GM21576 (cell line): ENCODE measurements around the gene ZDHHC11.

ENCODE experiments used
- ATAC-seq: cut with Tn5 transposase; IDR thresholded peaks from one replicate; pipeline ENCODE4 v1.9.1; 2021; ENCODE audit warnings: mild to moderate bottlenecking, moderate library complexity; ENCODE audit not compliant: unreplicated experiment

Gene ZDHHC11

GRCh38 chr5:850511-851006, at the start of gene ZDHHC11:
TSS of gene ZDHHC11 (minus strand) at chr5:850986. CDS start at chr5:850602, 384 bp downstream.
- ATAC-seq, result no peak

- no peak for ATAC-seq
Measured at GRCh38 chr5:893711-894110, 42.9 kb upstream of the ZDHHC11 start.

- no peak for ATAC-seq
Measured at GRCh38 chr5:893137-893506, 42.3 kb upstream of the ZDHHC11 start.

GRCh38 chr5:892394-893136, 41.8 kb upstream of the ZDHHC11 start, which contains the start of the genes BRD9 and TRIP13:
TSS of gene BRD9 (minus strand) at chr5:892801. CDS start at chr5:892657, 144 bp downstream.
TSS of gene TRIP13 (plus strand) at chr5:892884. CDS start at chr5:892999, 115 bp downstream.
- peak; percentile 94 for ATAC-seq

- peak; percentile 8 for ATAC-seq
Measured at GRCh38 chr5:891837-892393, 41.1 kb upstream of the ZDHHC11 start.

- ATAC-seq, result no peak
Measured at GRCh38 chr5:891117-891836, 40.5 kb upstream of the ZDHHC11 start.

- ATAC-seq, result no peak
Measured at GRCh38 chr5:889075-889710, 38.4 kb upstream of the ZDHHC11 start.

GRCh38 chr5:888638-889035, 37.9 kb upstream of the ZDHHC11 start:
- no peak for ATAC-seq

GRCh38 chr5:887947-888637, 37.3 kb upstream of the ZDHHC11 start:
- ATAC-seq, result no peak

- ATAC-seq, result no peak
Measured at GRCh38 chr5:886716-887325, 36.0 kb upstream of the ZDHHC11 start.

GRCh38 chr5:886036-886435, 35.2 kb upstream of the ZDHHC11 start:
- ATAC-seq, result no peak

- ATAC-seq, result no peak
Measured at GRCh38 chr5:885529-885928, 34.7 kb upstream of the ZDHHC11 start.

- no peak for ATAC-seq
Measured at GRCh38 chr5:885127-885442, 34.3 kb upstream of the ZDHHC11 start.

- ATAC-seq, result no peak
Measured at GRCh38 chr5:884345-885126, 33.8 kb upstream of the ZDHHC11 start.

GRCh38 chr5:883475-884181, 32.8 kb upstream of the ZDHHC11 start:
- ATAC-seq, result no peak

GRCh38 chr5:882253-883183, 31.7 kb upstream of the ZDHHC11 start:
- no peak for ATAC-seq

- no peak for ATAC-seq
Measured at GRCh38 chr5:881551-881935, 30.8 kb upstream of the ZDHHC11 start.
